Measurements from ENCODE around the gene MAVS. TPM values are rescaled to one million over a fixed set of nuclear protein-coding genes. Genes with fewer than 3 reads are reported as not detected.

MAVS gene
- total RNA-seq: 14.4 and 15.8 TPM in 2 replicates

DNA sequence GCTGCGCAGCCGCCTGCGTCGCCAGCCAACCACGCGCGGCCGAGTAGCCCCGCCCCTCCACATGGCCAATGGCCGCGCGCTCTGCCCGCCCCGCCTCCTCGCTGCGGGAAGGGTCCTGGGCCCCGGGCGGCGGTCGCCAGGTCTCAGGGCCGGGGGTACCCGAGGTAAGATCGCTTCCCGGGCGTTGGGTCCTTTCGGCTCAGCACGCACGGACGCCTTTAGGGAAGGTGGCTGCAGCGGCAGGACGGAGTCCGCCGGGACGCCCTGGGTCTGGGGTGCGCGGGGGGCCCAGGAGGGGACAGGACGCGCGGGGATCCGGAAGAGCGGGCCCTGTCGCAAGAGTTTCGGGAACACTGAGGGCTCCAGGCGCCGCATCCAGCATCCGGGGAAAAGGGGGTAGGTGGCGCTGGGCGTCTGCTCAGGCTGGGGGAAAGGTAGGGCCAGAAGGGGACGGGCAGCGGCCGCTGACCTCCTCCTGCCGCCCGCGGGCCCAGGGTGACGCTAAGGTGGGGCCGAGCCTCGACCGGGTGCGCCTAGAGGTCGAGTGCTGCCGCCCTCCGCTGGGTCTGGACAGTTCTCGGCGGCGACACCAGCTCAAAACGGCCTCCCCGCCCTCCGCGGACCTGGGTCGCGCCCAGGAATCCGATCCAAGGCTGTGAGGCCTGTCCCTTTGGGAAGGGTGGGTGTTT, at the start of gene MAVS:
TSS of gene MAVS (plus strand) at position 95 of the 689 bp plus-strand sequence. CDS start 7,791 bp downstream, outside the sequence.

DNA sequence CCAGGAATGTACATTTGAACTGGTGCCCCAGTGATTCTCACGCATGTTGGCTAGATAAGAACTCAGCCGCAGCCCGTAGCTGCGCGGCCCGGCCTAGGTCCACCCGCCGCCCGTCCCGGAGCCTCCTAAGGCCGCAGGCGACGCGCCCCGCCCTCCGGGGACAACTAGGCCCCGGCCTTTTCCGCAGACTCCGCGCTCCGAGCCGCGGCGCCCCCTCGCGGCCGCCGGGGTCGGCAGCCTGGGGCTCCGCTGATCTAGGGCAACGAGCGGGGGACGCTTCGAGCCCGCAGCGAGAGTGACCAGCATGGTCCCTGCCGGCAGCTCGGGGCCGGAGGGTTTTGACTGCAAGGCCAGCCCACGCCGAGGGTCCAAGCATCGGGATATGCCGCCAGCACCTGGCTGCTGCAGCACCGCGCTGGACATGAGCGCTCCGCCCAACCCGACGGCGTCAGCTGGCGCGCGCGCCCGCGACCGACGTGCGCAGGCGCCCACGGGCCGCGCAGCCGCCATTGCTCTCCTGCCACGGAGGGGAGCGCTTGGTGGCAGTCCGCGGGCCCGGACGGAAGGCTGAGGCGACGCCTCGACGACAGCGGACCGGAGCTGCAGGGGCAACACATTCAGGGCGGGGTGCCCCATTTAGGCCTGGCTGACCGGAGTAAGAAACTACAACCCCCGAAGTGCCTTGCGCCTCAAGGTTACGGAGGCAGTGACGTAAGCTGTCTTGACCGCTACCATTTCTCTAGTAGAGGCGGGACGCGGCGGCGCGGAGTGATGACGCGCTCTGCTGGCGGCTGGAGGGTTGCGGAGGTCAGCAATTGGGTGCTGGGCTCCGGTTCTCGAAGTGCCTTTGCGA, 26.4 kb upstream of the MAVS start, which contains the start of gene AP5S1:
TSS of gene AP5S1 (plus strand) at position 500 of the 853 bp plus-strand sequence. CDS start 1,571 bp downstream, outside the sequence.

DNA sequence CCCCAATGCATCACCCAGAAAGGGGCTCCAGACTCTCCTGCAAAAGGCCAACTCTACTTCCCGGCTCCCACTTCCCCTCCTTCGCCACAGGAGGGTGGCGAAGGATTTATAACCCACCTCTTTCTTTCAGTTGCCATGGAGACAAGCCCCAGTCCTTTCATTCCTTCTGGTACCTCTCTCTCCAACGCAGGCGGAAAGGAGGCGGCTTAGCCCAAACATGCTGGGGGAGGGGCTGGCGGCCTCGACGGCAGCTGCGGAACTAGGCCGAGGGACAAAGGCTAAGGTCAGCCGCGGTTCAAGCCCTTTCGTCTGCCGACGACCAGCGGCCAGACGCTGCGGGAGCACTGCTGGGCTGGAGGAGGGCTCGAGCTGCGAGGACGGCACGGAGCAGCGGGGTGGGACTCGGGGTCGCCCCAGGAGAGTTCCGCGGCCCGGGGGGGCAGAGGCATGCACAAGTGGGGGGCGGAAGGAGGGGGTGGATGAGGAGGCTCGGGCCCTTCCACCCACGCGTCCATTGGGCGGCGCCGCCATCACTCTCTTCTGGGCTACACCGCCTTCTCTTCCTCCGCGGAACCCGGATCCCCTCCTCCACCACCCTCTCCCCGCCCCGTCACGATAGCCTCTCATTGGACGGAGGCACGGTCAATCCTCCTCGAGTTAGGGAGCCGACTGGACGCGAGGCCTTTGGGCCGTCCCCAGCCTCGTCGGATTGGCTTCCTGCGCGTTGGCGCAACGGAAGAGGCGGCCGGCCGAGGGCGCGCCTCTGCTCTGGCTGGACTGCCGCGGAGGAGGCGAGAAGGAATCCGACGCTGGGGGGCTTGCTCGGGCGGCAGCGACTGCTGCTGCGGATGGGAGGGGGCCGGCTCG, 42.2 kb downstream of the MAVS start, which contains the start of gene PANK2:
TSS of gene PANK2 (plus strand) at position 766 of the 867 bp plus-strand sequence.

Other genes starting within 250 kb of the MAVS start
- gene GFRA4, start 183.4 kb upstream of the MAVS start, total RNA-seq: not detected in 2 replicates
- 0.09 TPM in 1 of 2 replicates, not detected in the other for gene ADAM33, start 164.8 kb upstream of the MAVS start, total RNA-seq
- not detected in 2 replicates for gene SIGLEC1, start 134.2 kb upstream of the MAVS start, total RNA-seq
- gene HSPA12B, start 114.1 kb upstream of the MAVS start, total RNA-seq: 11.6 and 18.0 TPM in 2 replicates
- 20.8 and 33.5 TPM in 2 replicates for gene ADISSP, start 79.1 kb upstream of the MAVS start, total RNA-seq
- gene SPEF1, start 65.4 kb upstream of the MAVS start, total RNA-seq: 0.09 TPM in 2 replicates
- 87.7 and 95.9 TPM in 2 replicates for gene CENPB, start 60.1 kb upstream of the MAVS start, total RNA-seq
- 11.0 and 12.3 TPM in 2 replicates for gene CDC25B, start 50.5 kb upstream of the MAVS start, total RNA-seq
- gene AP5S1, start 26.3 kb upstream of the MAVS start, total RNA-seq: 11.3 and 15.7 TPM in 2 replicates
- 43.6 and 46.8 TPM in 2 replicates for gene PANK2, start 42.6 kb downstream of the MAVS start, total RNA-seq
- 2.2 and 5.0 TPM in 2 replicates for gene RNF24, start 168.7 kb downstream of the MAVS start, total RNA-seq

All from endothelial cell of coronary artery (primary cell).